K562 (cell line): ENCODE results near the gene SERPIND1. TPM values are rescaled to one million over a fixed set of nuclear protein-coding genes. Genes with fewer than 3 reads are reported as not detected.

Source experiments
- CBFA2T2 ChIP-seq: fragments of 450-650 bp; conservative IDR thresholded peaks from 2 replicates; pipeline ENCODE4 v1.6.1; 2017; ENCODE audit warnings: mild to moderate bottlenecking
- CBFB ChIP-seq: sonication (generic); formaldehyde crosslinking; IDR thresholded peaks from 2 replicates; pipeline ENCODE4 v1.4.0; 2020; ENCODE audit warnings: mild to moderate bottlenecking, missing genetic modification reagents
- DLX4 ChIP-seq: fragments of 250-450 bp; sonication (Bioruptor Pico); IDR thresholded peaks from 2 replicates; pipeline ENCODE4 v1.6.1; 2021; ENCODE audit warnings: mild to moderate bottlenecking
- DMBX1 ChIP-seq: fragments of 250-450 bp; sonication (Bioruptor Pico); IDR thresholded peaks from 2 replicates; pipeline ENCODE4 v1.8.0; 2022; ENCODE audit warnings: inconsistent platforms, mild to moderate bottlenecking, moderate library complexity, borderline replicate concordance
- ERF ChIP-seq: fragments of 450-650 bp; formaldehyde crosslinking; IDR thresholded peaks from 2 replicates; pipeline ENCODE4 v1.4.0; 2020; ENCODE audit warnings: mild to moderate bottlenecking, mixed read lengths
- ID3 ChIP-seq, 2 experiments: fragments of 250-450 bp in 1 of 2; fragments of 450-650 bp in 1 of 2; sonication (Bioruptor Pico) in 1 of 2; IDR thresholded peaks; 2 replicates each; pipeline versions ENCODE4 v1.6.1 to v1.8.0; 2016 to 2021; ENCODE audit warnings: mild to moderate bottlenecking in 2 of 2, moderate library complexity in 2 of 2, missing compliant biosample characterization in 1 of 2, missing genetic modification characterization in 1 of 2
- NFE2L1 ChIP-seq: fragments of 450-650 bp; IDR thresholded peaks from 2 replicates; pipeline ENCODE4 v1.6.1; 2016; ENCODE audit warnings: missing genetic modification characterization, low read depth, mild to moderate bottlenecking, missing compliant biosample characterization, moderate library complexity, borderline replicate concordance
- RBBP5 ChIP-seq: fragments of 200-600 bp; sonication (generic); IDR thresholded peaks from 2 replicates; pipeline ENCODE4 v1.6.1; 2012; ENCODE audit warnings: borderline replicate concordance, mild to moderate bottlenecking, low read length, control low read depth, inconsistent platforms; ENCODE audit not compliant: insufficient read depth, poor library complexity, severe bottlenecking
- RBM39 ChIP-seq: fragments of 200-400 bp; formaldehyde crosslinking; optimal IDR thresholded peaks from 2 replicates; pipeline ENCODE3; 2018; ENCODE audit warnings: low read depth, low read length
- SREBF1 ChIP-seq: fragments of 150-350 bp; IDR thresholded peaks from 2 replicates; pipeline ENCODE4 v1.6.1; 2014; ENCODE audit warnings: antibody characterized with exemption, low read depth, low read length, borderline replicate concordance
- TEAD4 ChIP-seq, 2 experiments: sonication (generic) in 1 of 2; formaldehyde crosslinking in 1 of 2; IDR thresholded peaks; 2 replicates each; pipeline versions ENCODE4 v1.6.1 to v1.8.0; 2012 to 2022; ENCODE audit warnings: borderline replicate concordance in 1 of 2, inconsistent platforms in 1 of 2, low read length in 1 of 2, mild to moderate bottlenecking in 1 of 2, missing genetic modification reagents in 1 of 2
- THRA ChIP-seq: fragments of 450-650 bp; IDR thresholded peaks from 2 replicates; pipeline ENCODE4 v1.6.1; 2017; ENCODE audit warnings: mild to moderate bottlenecking, moderate library complexity
- TRIM25 ChIP-seq: fragments of 450-650 bp; IDR thresholded peaks from 2 replicates; pipeline ENCODE4 v1.7.0; 2016; ENCODE audit warnings: borderline replicate concordance
- ZC3H11A ChIP-seq: IDR thresholded peaks from 2 replicates; pipeline ENCODE4 v1.6.1; 2012; ENCODE audit warnings: low read depth, low read length, improper control_type of control experiment
- ZNF347 ChIP-seq: fragments of 450-650 bp; formaldehyde crosslinking; IDR thresholded peaks from 2 replicates; pipeline ENCODE4 v1.4.0; 2020; ENCODE audit warnings: low read depth, mild to moderate bottlenecking, moderate library complexity
- polyA plus RNA-seq, 8 experiments: library from polyadenylated mRNA; depleted of rRNA in 4 of 8; stranded (reverse) in 5 of 8; unstranded in 3 of 8; fragments of >200 nt; fragmentation: Nextera tagmentation in 2 of 8; fragmentation: Illumina TruSeq in 1 of 8; extraction: Ambion mirVana in 2 of 8; extraction: Trizol in 1 of 8; gene quantifications; 2 replicates each; pipeline versions ENCODE4 v1.2.1 to v1.2.3, GENCODE V29; 2011 to 2014; ENCODE audit warnings: inconsistent platforms in 1 of 8, missing spikeins in 1 of 8
- total RNA-seq, 7 experiments: library from RNA; depleted of rRNA in 6 of 7; stranded (reverse); fragments of >200 nt in 6 of 7; fragmentation: Illumina TruSeq in 2 of 7; extraction: Trizol in 2 of 7; gene quantifications; 2 replicates each; pipeline versions ENCODE4 v1.2.1 to v1.2.3, GENCODE V29; 2011 to 2021; ENCODE audit warnings: low replicate concordance in 1 of 7
- TF ChIP-seq, protein P1 (sequence below): sonication (generic); formaldehyde crosslinking; IDR thresholded peaks from 2 replicates; pipeline ENCODE4 v1.8.0; 2022; ENCODE audit warnings: missing genetic modification reagents, mild to moderate bottlenecking, borderline replicate concordance
- TF ChIP-seq, protein P2 (sequence below): fragments of 450-650 bp; formaldehyde crosslinking; IDR thresholded peaks from 2 replicates; pipeline ENCODE4 v1.4.0; 2022; ENCODE audit warnings: missing genetic modification characterization

The SERPIND1 gene
- total and polyA plus RNA-seq, 9 of the 15 experiments (the other 6 are each of a cell fraction or from before 2014, with no cell fraction given) = 0.04 to 0.11 (median 0.09) TPM; not detected in 6

GRCh38 chr22:20725987-20726558 is 47.8 kb upstream of the SERPIND1 start (continued):
- TF ChIP-seq NFE2L1 (tag) = no peak
- TF ChIP-seq, protein P1, sequence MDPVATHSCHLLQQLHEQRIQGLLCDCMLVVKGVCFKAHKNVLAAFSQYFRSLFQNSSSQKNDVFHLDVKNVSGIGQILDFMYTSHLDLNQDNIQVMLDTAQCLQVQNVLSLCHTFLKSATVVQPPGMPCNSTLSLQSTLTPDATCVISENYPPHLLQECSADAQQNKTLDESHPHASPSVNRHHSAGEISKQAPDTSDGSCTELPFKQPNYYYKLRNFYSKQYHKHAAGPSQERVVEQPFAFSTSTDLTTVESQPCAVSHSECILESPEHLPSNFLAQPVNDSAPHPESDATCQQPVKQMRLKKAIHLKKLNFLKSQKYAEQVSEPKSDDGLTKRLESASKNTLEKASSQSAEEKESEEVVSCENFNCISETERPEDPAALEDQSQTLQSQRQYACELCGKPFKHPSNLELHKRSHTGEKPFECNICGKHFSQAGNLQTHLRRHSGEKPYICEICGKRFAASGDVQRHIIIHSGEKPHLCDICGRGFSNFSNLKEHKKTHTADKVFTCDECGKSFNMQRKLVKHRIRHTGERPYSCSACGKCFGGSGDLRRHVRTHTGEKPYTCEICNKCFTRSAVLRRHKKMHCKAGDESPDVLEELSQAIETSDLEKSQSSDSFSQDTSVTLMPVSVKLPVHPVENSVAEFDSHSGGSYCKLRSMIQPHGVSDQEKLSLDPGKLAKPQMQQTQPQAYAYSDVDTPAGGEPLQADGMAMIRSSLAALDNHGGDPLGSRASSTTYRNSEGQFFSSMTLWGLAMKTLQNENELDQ = no peak
- no peak for TF ChIP-seq TEAD4 (IDR thresholded peaks at IDR 0.05; ENCODE audit: low read length)
- TF ChIP-seq TEAD4 (CRISPR knock-in tag; IDR thresholded peaks at IDR 0.05; ENCODE audit: borderline replicate concordance) = peak; percentile 54; the same call in 1 of the 2 replicates
- TF ChIP-seq TRIM25 = no peak
- TF ChIP-seq ZC3H11A = no peak
- TF ChIP-seq DLX4 (CRISPR knock-in tag) = no peak
- 0 out of 2 replicates have a peak, but pooled peaks have one; percentile 24 for TF ChIP-seq ERF (CRISPR knock-in tag)
- TF ChIP-seq RBM39 = no peak
- TF ChIP-seq, protein P2, sequence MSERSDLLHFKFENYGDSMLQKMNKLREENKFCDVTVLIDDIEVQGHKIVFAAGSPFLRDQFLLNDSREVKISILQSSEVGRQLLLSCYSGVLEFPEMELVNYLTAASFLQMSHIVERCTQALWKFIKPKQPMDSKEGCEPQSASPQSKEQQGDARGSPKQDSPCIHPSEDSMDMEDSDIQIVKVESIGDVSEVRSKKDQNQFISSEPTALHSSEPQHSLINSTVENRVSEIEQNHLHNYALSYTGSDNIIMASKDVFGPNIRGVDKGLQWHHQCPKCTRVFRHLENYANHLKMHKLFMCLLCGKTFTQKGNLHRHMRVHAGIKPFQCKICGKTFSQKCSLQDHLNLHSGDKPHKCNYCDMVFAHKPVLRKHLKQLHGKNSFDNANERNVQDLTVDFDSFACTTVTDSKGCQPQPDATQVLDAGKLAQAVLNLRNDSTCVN = no peak
- TF ChIP-seq DMBX1 (CRISPR knock-in tag) = no peak
- 0 out of 2 replicates have a peak, but pooled peaks have one; percentile 34 for TF ChIP-seq SREBF1
- peak; percentile 46; the same call in 1 of the 2 replicates for TF ChIP-seq ID3 (CRISPR knock-in tag; IDR thresholded peaks at IDR 0.05)
- TF ChIP-seq ID3 (tag; IDR thresholded peaks at IDR 0.05) = no peak
- TF ChIP-seq RBBP5 = no peak
- TF ChIP-seq CBFA2T2 = no peak
- TF ChIP-seq CBFB (CRISPR knock-in tag) = no peak
- no peak for TF ChIP-seq THRA
- TF ChIP-seq ZNF347 = no peak
